Spleen (tissue), 7 donors: Measurements from ENCODE around the gene AKAP3.

ENCODE experiments used
- CTCF ChIP-seq, 11 experiments: fragments of 200-600 bp in 7 of 11; fragments of 450-650 bp in 4 of 11; sonication (generic) in 4 of 11; IDR thresholded peaks in 8 of 11; conservative IDR thresholded peaks in 3 of 11; 1 replicate in 7 of 11; 2 replicates in 4 of 11; pipeline versions ENCODE4 v1.4.0 to v1.8.0; 2016 to 2021; ENCODE audit warnings: antibody characterized with exemption in 11 of 11, inconsistent platforms in 4 of 11, mild to moderate bottlenecking in 1 of 11
- POLR2AphosphoS5 ChIP-seq, 3 donors: sonication (generic); formaldehyde crosslinking; IDR thresholded peaks; one replicate each; pipeline ENCODE4 v1.5.1; 2017; ENCODE audit warnings: antibody characterized with exemption in 3 of 3
- donor health status: DM: no; HTN: no; CAD: no; lungs with moderate emphysema.
- donor health status: DM: no; HTN: no; CAD: no.
- donor health status: DM: no; HTN: no; CAD: no.

GRCh38 chr12:4584281-4584680 lies 64.6 kb downstream of the AKAP3 start:
- TF ChIP-seq CTCF (IDR thresholded peaks at IDR 0.05 in 8 of 11, conservative IDR thresholded peaks at IDR 0.05 in 3 of 11) (no peak), POLR2AphosphoS5 (IDR thresholded peaks at IDR 0.05) (no peak)
